HG02798 (cell line): ENCODE data around the gene RPS14.
"Not testable (repeated sequence)": the region's sequence is repeated elsewhere in the genome, so short reads cannot be mapped to it uniquely, and the experiment has no call there.

Source experiments
- ATAC-seq: cut with Tn5 transposase; IDR thresholded peaks from one replicate; pipeline ENCODE4 v1.9.1; 2021; ENCODE audit warnings: mild to moderate bottlenecking; ENCODE audit not compliant: unreplicated experiment, poor library complexity

The RPS14 gene

DNA sequence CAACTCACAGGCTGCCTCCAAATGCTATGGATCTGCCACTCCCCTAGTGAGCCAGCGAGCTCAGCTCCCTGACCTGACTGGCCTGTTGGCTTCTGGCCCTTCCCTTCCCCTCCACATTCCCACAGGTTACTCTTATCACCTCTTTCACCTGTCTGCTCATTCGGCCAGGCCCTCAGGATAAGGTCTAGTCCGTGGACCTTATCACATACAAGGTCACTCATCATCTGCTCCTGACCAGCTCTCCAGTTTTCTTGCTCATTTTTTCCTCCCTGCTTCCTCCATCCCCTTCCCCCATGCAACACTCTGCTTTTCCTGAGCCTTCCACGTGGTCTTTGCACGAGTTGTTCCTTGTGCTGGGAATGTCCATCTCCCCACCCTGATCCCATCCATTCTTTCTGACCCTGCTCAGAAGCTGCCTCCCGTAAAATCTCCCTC lies 32.5 kb upstream of the RPS14 start:
- no peak for ATAC-seq

DNA sequence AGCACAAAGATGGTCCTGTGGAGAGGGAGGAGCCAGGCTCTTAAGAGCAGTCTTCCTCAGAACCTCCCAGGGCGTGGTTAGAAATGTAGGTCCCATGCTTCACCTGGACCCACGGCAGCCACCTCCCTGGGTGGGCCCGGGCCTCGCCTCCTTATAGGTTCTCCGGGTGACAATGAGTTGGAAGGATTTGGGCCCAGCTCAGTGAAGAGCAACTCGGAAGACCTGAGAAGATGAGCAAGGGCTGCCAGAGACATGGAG lies 32.1 kb upstream of the RPS14 start:
- ATAC-seq: no peak

- no peak for ATAC-seq
Observed at GRCh38 chr5:150479416-150479815, 29.9 kb upstream of the RPS14 start.

DNA sequence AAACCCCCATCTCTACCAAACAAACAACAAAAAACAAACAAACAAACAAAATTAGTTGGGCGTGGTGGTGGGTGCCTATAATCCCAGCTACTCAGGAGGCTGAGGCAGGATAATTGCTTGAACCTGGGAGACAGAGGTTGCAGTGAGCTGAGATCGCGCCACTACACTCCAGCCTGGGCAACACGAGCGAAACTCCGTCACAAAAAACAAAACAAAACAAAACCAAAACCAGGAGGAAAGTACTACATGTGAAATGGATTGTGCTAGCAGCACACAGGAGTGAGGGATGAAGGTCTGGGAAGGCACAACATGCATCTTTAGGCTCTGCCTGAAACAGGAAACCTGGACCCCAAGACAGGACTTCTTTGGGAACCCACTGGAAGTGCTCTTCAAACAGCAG lies 27.0 kb upstream of the RPS14 start:
- ATAC-seq: not testable (repeated sequence)

DNA sequence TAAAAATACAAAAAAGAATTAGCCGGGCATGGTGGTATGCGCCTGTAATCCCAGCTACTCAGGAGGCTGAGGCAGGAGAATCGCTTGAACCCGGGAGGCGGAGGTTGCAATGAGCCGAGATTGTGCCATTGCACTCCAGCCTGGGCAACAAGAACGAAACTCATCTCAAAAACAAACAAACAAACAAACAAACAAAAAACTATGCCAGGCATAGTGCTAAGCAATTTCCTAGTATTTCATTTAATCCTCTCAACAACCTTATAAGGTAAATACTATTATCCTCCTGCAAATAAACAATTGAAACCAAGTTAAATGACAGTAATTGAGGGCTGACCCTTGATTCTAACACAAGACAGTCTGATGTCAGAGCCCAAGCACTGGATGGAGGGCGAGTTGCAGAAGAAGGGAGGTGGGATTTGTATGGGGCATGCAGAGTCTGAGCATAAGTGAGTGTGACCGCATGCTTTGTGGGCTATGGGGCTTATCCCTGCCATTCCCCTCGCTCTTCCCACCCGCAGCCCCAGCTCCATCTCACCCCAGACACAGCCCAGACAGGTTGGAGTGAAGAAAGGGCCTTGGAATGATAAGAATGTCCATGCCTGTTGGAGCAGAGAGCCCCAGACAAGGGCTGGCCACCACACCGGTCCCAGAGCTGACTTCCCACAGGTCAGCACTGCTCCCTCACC lies 24.3 kb upstream of the RPS14 start:
- ATAC-seq: no peak

DNA sequence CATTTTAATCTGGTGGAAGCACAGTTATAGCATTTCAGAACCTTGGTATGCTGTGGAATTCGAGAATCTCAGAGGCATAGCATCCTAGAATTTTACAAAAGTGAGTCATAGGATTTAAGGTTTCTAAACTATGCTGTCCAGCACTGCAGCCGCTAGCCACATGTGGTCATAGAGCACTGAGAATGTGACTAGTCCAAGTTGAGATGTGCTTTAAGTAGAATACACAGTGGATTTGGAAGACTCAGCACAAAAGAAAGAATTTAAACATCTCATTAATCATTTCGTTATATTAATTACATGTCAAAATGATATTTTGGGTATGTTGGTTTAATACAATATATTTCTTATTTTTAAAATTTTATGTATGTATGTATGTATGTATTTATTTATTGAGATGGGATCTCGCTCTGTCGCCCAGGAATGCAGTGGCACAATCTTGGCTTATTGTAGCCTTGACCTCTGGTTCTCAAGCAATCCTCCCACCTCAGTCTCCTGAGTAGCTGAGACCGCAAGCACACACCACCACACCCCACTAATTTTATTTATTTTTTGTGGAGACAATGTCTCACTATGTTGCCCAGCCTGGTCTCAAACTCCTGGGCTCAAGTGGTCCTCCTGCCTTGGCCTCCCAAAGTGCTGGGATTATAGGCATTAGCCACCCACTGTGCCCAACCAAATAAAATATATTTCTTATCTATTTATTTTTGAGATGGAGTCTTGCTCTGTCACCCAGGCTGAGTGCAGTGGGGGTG lies 20.4 kb upstream of the RPS14 start:
- no peak for ATAC-seq

GRCh38 chr5:150468206-150468605 lies 18.7 kb upstream of the RPS14 start:
- ATAC-seq: no peak

GRCh38 chr5:150465927-150466326 lies 16.4 kb upstream of the RPS14 start:
- ATAC-seq: no peak

DNA sequence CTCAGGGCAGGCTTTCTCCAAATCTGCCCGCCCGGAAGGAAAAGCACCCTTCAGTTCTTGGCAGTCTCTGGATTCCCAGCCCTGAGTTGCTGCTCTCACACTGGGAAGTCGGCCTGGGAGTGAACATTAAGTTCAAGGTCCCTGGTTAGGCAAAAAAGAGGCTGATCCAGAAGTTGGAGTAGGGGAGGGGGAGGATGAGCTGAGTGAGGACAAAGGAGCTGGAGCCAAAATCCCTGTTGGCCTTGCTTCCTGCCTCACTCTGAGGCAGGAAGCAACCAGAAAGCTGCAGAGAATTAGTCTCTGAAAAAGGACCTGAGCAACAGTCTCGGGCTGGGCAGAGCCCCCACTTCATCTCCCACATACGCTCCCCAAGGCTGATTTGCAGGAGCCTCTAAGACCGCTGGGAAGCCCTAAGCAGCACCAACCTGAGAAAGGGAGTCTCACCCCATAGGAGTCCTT lies 15.0 kb upstream of the RPS14 start:
- no peak for ATAC-seq

- ATAC-seq: peak; percentile 75
Observed at GRCh38 chr5:150461231-150461630, 11.7 kb upstream of the RPS14 start.

GRCh38 chr5:150460781-150461180 lies 11.2 kb upstream of the RPS14 start:
- no peak for ATAC-seq

DNA sequence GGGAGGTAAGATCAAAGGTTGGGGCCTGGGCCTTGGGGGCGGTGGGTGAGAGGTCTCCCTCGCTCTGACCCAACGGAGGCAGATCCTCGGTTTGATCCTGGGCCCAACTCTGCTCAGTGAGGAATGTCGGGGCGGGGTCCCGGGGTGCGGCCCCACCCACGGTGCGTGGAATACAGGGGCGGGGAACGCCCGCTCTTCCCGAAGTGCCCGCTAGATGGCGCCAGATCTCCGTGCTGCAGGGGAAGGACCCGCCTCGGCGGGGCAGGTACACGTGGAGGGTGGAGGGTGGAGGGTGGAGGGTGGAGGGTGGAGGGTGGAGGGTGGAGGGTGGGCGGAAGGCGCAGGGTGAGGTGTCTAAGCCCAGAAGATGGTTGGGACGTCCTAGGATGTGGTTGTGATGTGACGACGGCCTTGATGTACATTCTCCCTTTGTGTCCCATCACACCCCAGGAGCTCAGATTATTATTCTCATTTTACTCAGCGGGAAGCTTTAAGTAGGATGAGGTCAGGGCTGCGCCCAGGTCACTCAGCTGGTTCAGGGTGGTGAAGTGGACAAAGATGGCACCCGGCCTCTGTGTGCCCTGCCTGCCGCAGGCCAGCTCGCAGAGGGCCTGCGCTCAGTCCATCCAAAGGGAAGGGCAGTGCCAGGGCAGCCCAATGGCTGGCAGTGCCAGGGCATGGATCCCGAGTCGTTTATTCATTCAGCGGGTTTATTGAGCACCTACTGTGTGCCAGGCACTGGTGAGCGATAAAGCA lies 9.4 kb upstream of the RPS14 start:
- ATAC-seq: peak; percentile 79

- ATAC-seq: no peak
Observed at GRCh38 chr5:150457562-150458240, 8.2 kb upstream of the RPS14 start.

DNA sequence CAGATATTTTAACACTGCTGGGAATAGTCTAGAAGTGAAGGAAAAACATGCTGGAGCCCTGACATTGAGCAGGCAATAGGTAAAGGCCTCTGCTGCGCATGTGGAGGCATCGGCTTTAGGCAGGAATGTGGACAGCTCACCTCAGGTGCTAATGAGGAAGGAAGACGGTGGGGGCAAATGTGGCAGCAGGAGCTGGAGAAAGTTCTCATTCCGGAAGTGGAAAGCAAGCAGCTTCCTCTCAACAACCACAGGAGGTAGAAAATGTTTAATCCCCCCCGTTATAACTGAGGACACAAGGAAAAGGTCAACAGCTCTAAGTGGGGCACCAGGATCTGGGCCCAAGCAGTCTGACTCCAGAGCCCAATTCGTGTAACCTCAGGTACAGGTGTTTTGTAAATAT lies 7.6 kb upstream of the RPS14 start:
- no peak for ATAC-seq

DNA sequence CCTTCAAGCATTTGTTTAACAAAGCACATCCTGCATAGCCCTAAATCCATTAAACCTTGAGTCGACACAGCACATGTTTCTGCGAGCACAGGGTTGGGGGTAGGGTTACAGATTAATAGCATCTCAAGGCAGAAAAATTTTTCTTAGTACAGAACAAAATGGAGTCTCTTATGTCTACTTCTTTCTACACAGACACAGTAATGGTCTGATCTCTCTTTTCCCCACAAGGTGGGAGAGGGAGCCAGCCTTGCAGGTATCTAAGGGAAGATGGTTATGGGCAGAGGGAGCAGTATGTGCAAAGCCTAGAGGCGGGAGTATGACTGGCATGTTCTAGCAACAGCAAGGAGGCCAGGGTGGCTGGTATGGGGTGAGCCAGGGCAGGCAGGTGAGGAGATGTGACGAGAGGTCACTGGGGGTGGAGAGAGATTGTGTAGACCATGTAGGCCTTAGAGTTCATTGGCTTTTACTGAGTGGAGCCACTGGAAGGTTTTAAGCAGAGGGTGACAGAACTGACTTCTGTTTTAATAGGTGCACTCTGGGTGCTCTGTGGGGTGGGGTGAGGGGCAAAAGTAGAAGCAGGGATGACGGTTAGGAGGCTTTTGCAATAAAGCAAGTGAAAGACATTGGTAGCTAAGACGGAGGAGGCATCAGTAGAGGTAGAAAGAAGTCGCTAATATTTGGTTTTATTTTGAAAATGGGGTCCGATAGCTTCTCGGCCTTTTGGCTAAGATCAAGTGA lies 5.1 kb upstream of the RPS14 start:
- ATAC-seq: no peak

GRCh38 chr5:150454027-150454426 lies 4.5 kb upstream of the RPS14 start:
- not testable (repeated sequence) for ATAC-seq

- no peak for ATAC-seq
Observed at GRCh38 chr5:150452914-150453313, 3.4 kb upstream of the RPS14 start.

- ATAC-seq: no peak
Observed at GRCh38 chr5:150451594-150451993, 2.1 kb upstream of the RPS14 start.

- ATAC-seq: peak; percentile 28
Observed at GRCh38 chr5:150448952-150449516, 505 bp downstream of the RPS14 start.

GRCh38 chr5:150448334-150448733 lies 1.2 kb downstream of the RPS14 start:
- no peak for ATAC-seq
